IPS-NIHi7 (cell line): Measurements from ENCODE around the gene ASL.
"Not testable (repeated sequence)": the region's sequence is repeated elsewhere in the genome, so short reads cannot be mapped to it uniquely, and the experiment has no call there.

Experiments
- DNase-seq: peaks from one replicate; pipeline ENCODE4 v3.0.0; 2012; ENCODE audit warnings: mixed read lengths; ENCODE audit errors: extremely low spot score

ASL gene

DNA sequence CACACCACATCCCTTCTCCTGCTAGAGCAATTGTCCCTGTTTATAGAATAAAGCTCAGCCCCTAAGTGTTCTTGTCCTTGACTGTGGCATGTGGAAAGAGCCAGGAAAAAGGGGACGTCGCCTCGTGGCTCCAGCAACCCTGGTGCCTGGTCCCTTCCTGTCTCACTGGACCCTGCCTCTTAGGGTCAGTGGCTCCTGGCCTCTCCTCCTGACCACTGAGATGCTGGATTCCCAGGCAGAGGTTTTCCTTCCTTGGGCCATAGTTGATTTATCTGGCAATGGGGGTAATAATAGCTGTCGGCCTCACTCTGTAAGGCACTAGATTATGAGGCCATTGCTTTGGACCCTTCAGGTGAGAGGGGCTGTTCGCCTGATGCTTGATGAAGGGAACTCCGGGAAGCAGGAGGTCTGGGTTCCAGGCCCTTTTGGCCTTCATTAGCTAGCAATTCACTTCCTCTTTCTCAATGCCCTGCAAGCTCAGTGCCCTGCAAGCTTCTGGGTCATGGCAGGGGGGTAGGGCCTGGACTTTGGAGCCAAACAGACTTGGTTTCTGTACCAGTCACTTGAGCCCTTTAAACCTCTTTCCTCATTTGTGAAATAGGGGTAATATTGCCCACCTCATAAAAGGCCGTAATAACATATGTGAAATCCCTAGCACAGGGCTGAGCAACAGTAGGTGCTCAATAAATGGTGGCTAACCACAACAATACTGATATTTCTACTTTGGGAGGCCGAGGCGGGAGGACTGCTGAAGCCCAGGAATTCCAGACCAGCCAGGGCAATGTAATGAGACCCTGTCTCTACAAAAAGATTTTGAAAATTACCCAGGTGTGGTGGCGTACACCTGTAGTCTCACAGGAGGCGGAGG, 1.1 kb downstream of the ASL start:
- DNase-seq, result no peak

DNA sequence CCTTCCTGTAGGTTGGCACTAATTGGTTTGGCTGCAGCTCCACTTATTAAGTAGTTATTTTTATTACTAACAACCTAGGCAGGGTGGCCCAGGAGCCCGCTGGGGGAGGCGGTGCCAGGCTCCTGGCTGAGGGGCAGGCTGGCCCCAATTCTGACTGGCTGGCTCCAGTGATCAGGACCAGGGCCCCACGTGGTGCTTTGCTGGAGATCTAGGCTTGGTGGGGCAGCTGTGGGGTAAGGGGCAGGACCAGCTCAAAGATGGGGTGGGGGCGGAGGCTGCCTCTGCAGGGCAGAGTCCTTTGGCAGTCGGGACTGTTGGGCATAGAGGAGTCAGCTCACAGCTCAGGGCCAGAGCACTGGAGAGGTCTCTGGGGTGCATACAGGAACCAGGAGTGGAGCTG, 2.4 kb downstream of the ASL start:
- no peak for DNase-seq

DNA sequence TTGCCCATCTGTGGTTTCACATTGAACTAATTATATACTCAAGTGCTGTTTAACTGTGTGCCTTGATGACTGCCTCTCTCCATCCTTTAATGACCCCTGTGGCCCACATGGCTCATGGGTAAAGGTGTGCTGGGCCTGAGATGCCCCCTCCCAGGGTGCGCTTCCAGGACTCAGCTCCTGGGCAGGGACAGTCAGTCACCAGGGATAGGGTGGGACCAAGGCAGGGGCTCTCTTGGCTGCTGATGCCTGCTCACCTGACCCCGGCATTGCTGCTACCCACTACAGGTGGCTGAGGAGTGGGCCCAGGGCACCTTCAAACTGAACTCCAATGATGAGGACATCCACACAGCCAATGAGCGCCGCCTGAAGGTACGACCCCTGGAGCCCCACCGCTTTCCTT, 6.5 kb downstream of the ASL start:
- DNase-seq, result no peak

DNA sequence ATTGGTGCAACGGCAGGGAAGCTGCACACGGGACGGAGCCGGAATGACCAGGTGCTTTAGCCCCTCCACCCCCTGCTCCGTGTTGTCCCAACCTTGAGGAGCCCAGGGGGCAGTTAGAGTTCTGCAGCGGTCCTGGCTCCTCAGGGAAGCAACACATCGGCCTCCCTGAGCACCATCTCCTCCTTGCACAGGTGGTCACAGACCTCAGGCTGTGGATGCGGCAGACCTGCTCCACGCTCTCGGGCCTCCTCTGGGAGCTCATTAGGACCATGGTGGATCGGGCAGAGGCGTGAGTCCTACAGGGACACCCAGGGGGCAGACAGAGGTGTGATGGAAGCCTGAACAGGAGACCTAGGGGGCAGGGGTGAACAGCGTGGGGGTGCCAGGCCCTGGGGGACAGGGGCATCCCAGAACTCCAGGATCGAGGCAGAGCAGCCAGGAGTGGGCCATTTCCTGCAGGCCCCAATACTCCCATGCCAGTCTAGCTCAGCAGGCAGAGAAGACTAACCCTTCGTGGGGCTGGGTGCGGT, 7.3 kb downstream of the ASL start:
- DNase-seq, result no peak

DNA sequence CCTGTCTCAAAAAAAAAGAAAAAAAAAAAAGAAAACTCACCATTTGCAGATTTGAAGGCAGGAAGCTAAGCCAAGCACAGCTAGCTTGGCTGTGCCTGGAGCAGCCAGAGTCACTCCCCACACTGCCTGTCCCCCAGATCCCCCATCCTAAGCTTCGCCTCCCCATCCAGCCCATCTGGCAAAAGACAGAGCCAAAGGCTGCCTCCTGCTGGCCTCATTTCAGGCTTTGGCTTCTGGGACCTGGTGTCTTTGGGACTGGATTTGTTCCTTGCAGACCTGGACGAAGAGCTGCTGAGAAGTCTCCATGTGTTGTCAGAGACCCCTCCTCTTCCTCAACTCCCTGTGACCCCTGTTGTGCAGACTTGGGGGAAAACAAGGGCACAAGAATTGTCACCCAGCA, 8.1 kb downstream of the ASL start:
- DNase-seq, result no peak

DNA sequence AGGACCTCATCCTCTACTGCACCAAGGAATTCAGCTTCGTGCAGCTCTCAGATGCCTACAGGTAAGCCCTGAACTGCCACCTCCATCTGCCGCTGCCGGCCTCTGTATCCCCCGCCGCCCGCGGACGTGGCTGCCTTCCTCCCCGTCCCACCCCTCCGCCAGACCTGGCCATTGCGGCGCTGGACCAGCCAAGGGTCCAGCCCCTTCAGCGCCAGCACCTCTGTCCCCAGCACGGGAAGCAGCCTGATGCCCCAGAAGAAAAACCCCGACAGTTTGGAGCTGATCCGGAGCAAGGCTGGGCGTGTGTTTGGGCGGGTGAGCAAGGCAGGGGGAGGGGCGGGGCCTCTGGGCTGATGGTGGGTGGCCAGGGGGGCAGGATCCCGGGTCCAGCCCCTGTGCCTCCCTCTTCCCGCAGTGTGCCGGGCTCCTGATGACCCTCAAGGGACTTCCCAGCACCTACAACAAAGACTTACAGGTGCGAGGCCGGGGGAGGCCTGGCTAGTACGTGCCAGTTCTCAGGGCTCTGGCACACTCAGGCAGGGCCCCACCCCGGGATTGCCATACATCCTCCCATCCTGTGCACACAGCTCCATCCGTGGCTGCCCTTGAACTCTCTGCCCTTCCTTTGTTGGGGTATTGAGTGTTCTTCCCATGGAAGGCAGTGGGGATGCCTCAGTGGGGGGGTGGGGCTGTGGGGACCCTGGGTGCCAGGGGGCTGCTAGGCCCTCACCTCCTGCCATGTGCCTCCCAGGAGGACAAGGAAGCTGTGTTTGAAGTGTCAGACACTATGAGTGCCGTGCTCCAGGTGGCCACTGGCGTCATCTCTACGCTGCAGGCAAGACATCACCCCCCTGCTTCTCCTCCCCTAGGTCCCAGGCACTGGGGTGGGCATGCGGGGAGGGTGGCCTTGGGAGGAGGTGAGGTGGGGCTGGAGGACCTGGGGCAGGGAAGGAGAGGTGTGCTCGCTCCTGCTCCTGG, 13.5 kb downstream of the ASL start:
- DNase-seq, result no peak

DNA sequence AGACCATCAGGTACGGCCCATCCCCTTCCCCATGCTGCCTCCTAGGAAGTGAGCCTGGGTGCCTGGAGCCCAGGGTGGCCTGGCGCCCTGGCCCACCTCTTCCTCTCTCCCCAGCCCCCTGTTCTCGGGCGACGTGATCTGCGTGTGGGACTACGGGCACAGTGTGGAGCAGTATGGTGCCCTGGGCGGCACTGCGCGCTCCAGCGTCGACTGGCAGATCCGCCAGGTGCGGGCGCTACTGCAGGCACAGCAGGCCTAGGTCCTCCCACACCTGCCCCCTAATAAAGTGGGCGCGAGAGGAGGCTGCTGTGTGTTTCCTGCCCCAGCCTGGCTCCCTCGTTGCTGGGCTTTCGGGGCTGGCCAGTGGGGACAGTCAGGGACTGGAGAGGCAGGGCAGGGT, 17.0 kb downstream of the ASL start:
- DNase-seq, result no peak

DNA sequence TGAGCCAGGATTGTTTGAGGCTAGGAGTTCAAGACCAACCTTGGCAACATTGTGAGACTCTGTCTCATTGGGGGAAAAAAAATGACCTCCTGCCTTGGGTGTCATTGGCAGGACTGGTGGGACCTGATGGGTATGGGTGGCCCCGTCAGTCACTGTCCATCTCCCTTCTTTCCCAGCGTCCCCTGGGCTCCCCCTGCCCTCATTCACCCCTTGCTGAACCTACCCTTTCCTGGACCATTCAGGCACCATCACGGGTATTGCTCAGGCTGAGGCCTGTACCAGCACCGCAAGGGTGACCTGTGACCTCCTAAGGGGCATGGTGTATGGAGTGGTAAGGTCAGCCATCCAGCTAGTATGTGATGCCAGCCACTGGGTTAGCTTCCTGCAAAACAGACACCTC, 19.4 kb downstream of the ASL start:
- DNase-seq, result no peak

DNA sequence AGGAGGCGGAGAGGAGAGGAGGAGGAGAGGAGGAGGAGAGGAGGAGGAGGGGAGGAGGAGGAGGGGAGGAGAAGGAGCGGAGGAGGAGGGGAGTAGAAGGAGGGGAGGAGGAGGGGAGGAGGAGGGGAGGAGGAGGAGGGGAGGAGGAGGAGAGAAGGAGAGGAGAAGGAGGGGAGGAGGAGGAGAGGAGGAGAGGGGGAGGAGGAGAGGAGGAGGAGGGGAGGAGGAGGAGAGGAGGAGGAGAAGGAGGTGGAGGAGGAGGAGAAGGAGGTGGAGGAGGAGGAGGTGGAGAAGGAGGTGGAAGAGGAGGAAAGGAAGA, 23.6 kb downstream of the ASL start:
- no peak for DNase-seq

DNA sequence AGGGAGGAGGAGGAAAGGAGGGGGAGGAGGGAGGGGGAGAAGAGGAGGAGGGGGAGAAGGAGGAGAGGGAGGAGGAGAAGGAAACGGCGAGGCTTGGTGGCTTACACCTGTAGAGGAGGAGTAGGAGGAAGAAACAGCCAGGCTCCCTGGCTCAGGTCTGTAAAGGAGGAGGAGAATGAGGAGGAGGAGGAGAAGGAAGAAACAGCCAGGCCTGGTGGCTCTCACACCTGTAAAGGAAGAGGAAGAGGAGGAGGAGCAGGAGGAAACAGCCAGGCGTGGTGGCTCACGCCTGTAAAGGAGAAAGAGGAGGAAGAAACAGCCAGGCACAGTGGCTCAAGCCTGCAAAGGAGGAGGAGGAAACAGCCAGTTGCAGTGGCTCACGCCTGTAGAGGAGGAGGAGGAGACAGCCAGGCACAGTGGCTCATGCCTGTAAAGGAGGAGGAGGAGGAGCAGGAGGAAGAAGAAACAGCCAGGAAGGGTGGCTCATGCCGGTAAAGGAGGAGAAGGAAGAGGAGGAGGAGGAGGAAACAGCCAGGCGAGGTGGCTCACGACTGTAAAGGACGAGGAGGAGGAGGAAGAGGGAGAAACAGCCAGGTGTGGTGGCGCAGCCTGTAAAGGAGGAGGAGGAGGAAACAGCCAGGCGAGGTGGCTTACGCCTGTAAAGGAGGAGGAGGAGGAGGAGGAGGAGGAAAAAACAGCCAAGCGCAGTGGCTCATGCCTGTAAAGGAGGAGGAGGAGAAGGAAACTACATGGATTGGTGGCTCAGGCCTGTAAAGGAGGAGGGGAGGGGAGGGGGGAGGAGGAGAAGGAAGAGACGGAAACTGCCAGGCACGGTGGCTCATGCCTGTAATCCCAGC, 24.2 kb downstream of the ASL start:
- no peak for DNase-seq

DNA sequence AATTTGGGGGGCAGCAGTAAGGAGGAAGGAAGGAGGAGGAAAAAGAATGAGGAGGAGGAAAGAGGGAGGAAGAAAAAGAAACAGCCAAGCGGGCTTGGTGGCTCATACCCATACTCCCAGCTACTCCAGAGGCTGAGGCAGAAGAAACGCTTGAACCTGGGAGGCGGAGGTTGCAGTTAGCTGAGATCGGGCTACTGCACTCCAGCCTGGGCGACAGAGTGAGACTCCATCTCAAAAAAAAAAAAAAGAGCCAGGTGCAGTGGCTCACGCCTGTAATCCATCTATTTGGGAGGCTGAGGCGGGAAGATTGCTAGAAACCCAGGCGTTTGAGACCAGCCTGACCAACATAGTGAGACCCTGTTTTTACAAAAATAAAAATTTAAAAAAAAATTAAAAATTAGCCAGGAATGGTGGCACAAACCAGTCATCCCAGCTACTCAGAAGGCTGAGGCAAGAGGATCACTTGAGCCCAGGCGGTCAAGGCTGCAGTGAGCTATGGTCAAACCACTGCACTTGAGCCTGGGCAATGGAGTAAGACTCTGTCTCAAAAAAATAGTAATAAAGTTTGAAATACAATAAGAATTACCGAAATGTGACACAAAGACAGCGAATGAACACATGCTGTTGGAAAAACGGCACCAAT, 24.9 kb downstream of the ASL start:
- no peak for DNase-seq

DNA sequence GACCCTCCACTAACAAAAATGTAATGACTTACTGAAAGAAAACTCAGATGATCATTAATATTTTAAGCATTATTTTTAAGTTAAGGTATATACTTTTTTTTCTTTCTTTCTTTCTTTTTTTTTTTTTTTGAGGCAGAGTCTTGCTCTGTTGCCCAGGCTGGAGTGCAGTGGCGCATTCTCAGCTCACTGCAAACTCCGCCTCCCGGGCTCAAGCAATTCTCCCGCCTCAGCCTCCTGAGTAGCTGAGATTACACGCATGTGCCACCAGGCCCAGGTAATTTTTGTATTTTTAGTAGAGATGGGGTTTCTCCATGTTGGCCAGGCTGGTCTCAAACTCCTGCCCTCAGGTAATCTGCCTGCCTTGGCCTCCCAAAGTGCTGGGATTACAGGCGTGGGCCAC, 26.5 kb downstream of the ASL start:
- DNase-seq, result not testable (repeated sequence)

DNA sequence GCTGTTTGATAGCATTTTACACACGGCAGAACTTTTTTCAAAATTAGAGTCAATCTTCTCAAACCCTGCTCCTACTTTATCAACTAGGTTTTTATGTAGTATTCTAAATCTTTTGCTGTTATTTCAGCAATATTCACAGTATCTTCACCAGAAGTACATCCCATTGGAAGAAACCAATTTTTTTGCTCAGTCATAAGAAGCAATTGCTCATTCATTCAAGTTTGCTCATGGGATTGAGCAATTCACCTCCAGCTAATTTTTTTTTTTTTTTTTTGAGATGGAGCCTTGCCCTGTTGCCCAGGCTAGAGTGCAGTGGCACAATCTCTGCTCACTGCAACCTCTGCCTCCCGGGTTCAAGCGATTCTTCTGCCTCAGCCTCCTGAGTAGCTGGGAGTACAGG, 28.4 kb downstream of the ASL start:
- DNase-seq, result not testable (repeated sequence)

DNA sequence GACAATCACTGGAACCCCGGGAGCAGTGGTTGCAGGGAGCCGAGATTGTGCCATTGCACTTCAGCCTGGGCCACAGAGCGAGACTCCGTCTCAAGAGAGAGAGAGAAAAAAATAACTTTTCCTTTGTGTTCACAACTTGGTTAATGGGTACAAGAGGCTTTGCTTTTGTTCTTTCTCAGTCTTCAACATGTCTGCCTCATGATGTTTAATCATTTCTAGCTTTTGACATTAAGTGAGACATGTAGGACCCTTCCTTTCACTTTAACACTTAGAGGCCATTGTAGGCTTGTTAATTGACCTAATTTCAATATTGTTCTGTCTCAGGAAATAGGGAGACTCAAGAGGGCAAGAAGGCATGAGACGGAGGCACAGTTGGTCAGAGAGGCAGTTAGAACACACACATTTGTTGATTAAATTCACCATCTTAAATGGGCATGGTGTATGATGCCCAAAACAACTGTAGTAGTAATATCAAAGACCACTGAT, 29.7 kb downstream of the ASL start:
- DNase-seq, result no peak

DNA sequence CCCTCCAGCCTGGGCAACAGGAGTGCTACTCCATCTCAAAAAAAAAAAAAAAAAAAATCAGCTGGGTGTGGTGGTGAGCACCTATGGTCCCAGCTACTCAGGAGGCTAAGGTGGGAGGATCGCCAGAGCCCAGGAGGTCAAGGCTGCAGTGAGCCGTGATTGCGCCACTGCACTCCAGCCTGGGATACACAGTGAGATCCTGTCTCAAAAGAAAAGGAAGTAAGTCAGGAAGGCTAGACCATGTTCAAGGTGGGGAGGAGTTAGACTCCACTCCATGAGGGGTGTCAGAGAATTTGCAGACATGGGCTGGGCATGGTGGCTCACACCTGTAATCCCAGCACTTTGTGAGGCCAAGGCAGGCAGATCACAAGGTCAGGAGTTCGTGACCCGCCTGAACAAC, 32.8 kb downstream of the ASL start:
- DNase-seq, result not testable (repeated sequence)

DNA sequence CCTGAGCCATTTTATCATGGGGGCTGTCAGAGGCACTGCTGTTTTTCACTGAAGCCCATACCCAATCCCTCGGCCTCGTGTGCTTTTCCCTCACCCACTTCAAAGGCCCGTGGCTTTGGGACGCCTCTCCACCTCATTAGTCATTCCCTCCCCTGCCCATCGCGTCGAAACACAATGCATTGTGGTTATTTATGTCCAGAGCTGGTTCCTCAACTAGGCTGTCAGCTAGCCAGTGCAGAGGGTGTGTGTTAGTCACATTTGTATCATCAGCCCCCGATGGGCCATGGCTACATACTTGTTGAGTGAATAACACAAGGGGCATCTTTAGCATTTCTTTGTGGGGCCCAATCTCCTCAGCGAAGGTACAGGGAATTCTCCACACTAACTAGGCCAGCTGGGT, 35.2 kb downstream of the ASL start:
- no peak for DNase-seq

DNA sequence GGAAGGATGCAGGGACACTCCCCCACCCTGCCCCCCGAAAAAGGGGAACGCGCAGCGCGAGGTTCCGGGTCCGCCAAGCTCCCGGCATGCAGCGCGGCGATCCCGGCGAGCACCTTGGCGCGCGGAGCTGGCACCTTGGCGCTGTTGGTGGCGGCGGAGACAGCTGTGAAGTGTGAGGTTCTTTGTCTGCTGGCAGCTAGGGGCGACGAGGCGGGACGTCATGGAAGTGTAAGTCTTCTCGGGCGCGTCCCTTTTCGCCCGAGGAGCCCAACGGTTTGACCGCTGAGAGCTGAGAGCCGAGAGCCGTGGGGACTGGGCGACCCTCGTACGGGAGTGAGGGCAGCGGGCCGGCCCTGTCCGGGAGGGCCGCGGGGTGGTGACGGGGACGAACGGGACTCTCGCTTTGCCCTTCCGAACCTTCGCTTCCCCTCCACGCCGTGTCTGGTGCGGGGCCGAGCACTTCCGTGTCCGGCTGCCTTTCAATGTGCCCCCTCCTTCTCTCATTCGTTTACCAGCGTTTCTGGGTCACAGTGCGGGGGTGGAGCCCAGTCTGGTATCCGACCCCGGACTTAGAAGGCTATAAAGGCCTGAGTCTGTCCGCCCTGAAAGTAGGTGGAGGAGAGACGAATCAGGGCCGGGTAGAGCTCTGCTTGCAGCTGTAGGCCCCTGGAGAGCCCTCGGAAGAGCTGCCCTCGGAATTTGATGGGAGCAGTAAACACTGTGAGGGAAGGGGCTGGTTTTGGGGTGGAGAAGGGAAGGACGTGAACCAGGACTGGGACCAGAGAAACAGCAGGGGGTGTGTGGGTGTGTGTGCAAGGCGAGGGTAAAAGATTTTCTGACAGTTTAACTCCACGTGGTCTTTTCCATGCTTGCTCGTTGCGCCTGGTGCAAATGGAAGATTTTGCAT, 39.4 kb downstream of the ASL start, which contains the start of gene CRCP:
TSS of gene CRCP (plus strand) at position 105 of the 907 bp plus-strand sequence. CDS start at position 221, 116 bp downstream.
- peak; percentile 89 for DNase-seq

DNA sequence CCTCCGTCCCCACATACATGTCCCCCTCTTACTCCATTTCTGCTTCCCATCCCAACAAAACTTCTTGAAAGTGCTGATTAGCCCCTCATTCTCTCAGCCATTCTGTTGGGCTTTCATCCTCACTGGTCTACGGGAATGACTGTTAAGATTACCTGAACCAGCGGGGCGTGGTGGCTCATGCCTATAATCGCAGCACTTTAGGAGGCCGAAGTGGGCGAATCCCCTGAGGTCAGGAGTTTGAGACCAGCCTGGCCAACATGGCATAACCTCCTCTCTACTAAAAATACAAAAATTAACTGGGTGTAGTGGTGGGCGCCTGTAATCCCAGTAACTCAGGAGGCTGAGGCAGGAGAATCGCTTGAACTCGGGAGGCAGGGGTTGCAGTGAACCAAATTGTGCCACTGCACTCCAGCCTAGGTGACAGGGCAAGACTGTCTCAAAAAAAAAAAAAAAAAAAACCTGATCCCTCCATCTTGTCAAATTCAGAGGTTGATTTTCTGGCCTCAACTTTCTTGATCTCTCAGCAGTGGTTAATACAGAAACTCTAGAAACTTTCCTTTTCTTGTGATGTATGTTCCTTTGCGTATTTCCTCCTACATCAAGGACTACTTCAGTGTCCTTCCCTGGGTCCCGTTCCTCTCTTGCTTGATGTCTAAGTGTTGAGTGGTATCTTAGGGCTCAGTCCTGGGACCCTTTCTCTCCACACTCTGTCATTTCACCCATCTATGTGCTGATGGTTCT, 41.2 kb downstream of the ASL start:
- DNase-seq, result not testable (repeated sequence)

DNA sequence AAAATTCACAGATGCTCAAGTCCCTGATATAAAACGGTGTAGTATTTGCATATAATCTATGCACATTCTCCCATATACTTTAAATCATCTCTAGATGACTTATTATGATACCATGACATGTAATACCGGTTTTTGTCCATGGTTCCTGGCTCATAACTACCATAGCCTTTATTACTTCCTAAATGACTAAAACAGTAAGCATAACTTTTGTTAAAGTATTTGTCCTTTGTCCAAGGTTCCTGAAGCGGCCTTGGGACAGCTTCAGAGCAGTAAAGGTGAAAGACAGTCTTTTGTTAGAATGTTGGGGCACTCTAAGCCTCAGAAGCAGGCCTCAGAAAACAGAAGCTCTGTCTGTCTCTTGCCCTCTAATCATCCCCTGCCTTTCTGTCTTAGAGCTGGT, 43.0 kb downstream of the ASL start:
- no peak for DNase-seq
